ENCODE measurements around the gene PCNX1. TPM values are rescaled to one million over a fixed set of nuclear protein-coding genes. Genes with fewer than 3 reads are reported as not detected.

PCNX1 gene
- total RNA-seq, 1 donor from 2014 or later: 28.9 TPM

- DNase-seq (ENCODE audit: low read depth in 2 of 2): no peak
Measured at GRCh38 chr14:70956511-70956910, 49.3 kb downstream of the PCNX1 start.

- DNase-seq (ENCODE audit: low read depth in 2 of 2): no peak
Measured at GRCh38 chr14:70957710-70958109, 50.5 kb downstream of the PCNX1 start.

- DNase-seq (ENCODE audit: low read depth in 2 of 2): no peak
Measured at GRCh38 chr14:70962935-70963334, 55.7 kb downstream of the PCNX1 start.

- DNase-seq (ENCODE audit: low read depth in 2 of 2): no peak
Measured at GRCh38 chr14:70964492-70964891, 57.2 kb downstream of the PCNX1 start.

- DNase-seq (ENCODE audit: low read depth in 2 of 2): no peak
Measured at GRCh38 chr14:70971560-70971959, 64.3 kb downstream of the PCNX1 start.

- DNase-seq (ENCODE audit: low read depth in 2 of 2): peak; percentile 73 to 89
Measured at GRCh38 chr14:70972107-70972976, 65.1 kb downstream of the PCNX1 start.

- no peak for DNase-seq (ENCODE audit: low read depth in 2 of 2)
Measured at GRCh38 chr14:70976591-70976990, 69.3 kb downstream of the PCNX1 start.

GRCh38 chr14:70981000-70981952, 74.0 kb downstream of the PCNX1 start:
- DNase-seq (ENCODE audit: low read depth in 2 of 2): peak in 1 of 2 donors; percentile 61

GRCh38 chr14:70982200-70982599, 74.9 kb downstream of the PCNX1 start:
- peak in 1 of 2 donors; percentile 20 for DNase-seq (ENCODE audit: low read depth in 2 of 2)

- no peak for DNase-seq (ENCODE audit: low read depth in 2 of 2)
Measured at GRCh38 chr14:70987041-70987440, 79.8 kb downstream of the PCNX1 start.

- DNase-seq (ENCODE audit: low read depth in 2 of 2): no peak
Measured at GRCh38 chr14:70988452-70988851, 81.2 kb downstream of the PCNX1 start.

GRCh38 chr14:70993931-70994330, 86.7 kb downstream of the PCNX1 start:
- DNase-seq (ENCODE audit: low read depth in 2 of 2): no peak

- DNase-seq (ENCODE audit: low read depth in 2 of 2): no peak
Measured at GRCh38 chr14:70995211-70995610, 88.0 kb downstream of the PCNX1 start.

GRCh38 chr14:70995671-70996070, 88.4 kb downstream of the PCNX1 start:
- no peak for DNase-seq (ENCODE audit: low read depth in 2 of 2)

GRCh38 chr14:70999117-70999516, 91.9 kb downstream of the PCNX1 start:
- no peak for DNase-seq (ENCODE audit: low read depth in 2 of 2)

GRCh38 chr14:71000091-71000490, 92.8 kb downstream of the PCNX1 start:
- no peak for DNase-seq (ENCODE audit: low read depth in 2 of 2)

GRCh38 chr14:71001742-71002141, 94.5 kb downstream of the PCNX1 start:
- DNase-seq (ENCODE audit: low read depth in 2 of 2): no peak

GRCh38 chr14:71003156-71003555, 95.9 kb downstream of the PCNX1 start:
- DNase-seq (ENCODE audit: low read depth in 2 of 2): no peak

GRCh38 chr14:71004481-71004880, 97.2 kb downstream of the PCNX1 start:
- no peak for DNase-seq (ENCODE audit: low read depth in 2 of 2)

- no peak for DNase-seq (ENCODE audit: low read depth in 2 of 2)
Measured at GRCh38 chr14:71005076-71005475, 97.8 kb downstream of the PCNX1 start.

- no peak for DNase-seq (ENCODE audit: low read depth in 2 of 2)
Measured at GRCh38 chr14:71006200-71006563, 98.9 kb downstream of the PCNX1 start.

GRCh38 chr14:71011479-71011878, 104.2 kb downstream of the PCNX1 start:
- DNase-seq (ENCODE audit: low read depth in 2 of 2): peak in 1 of 2 donors; percentile 3

All from dermis microvascular lymphatic vessel endothelial cell (primary cell).